ENCODE measurements around the gene VTCN1. TPM values are rescaled to one million over a fixed set of nuclear protein-coding genes. Genes with fewer than 3 reads are reported as not detected.

VTCN1 gene
- total RNA-seq, 1 donor from 2014 or later: 49.4 TPM

- no peak for DNase-seq (ENCODE audit: extremely low spot score, unreplicated experiment)
- no peak for TF ChIP-seq CTCF (conservative IDR thresholded peaks at IDR 0.05)
- H3K36me3 Mint-ChIP-seq: no peaks in the 10 kb centered on the region
- no peak overlapping the region for H3K27ac Mint-ChIP-seq
- no peaks in the 10 kb centered on the region for H3K4me1 Mint-ChIP-seq (ENCODE audit: unreplicated experiment)
- H3K27me3 Mint-ChIP-seq: no peaks in the 10 kb centered on the region
- no peak overlapping the region for H3K4me3 Mint-ChIP-seq
- peaks cover 1% of the 10 kb centered on the region for H3K9me3 Mint-ChIP-seq
Measured at GRCh38 chr1:117225931-117226330, 15.2 kb upstream of the VTCN1 start.

- Mint-ChIP-seq H3K27ac (no peak overlapping the region), H3K4me1 (ENCODE audit: unreplicated experiment) (no peaks in the 10 kb centered on the region), H3K9me3 (no peaks in the 10 kb centered on the region), H3K36me3 (no peaks in the 10 kb centered on the region), H3K27me3 (no peaks in the 10 kb centered on the region), H3K4me3 (no peak overlapping the region)
- no peak for DNase-seq (ENCODE audit: extremely low spot score, unreplicated experiment)
- no peak for TF ChIP-seq CTCF (conservative IDR thresholded peaks at IDR 0.05)
Measured at GRCh38 chr1:117216718-117217117, 6.0 kb upstream of the VTCN1 start.

GRCh38 chr1:117215733-117216462 is 5.2 kb upstream of the VTCN1 start:
- no peaks in the 10 kb centered on the region for H3K9me3 Mint-ChIP-seq
- H3K27ac Mint-ChIP-seq: no peak overlapping the region
- H3K4me3 Mint-ChIP-seq: no peak overlapping the region
- TF ChIP-seq CTCF (conservative IDR thresholded peaks at IDR 0.05): no peak
- DNase-seq (ENCODE audit: extremely low spot score, unreplicated experiment): no peak
- no peaks in the 10 kb centered on the region for H3K27me3 Mint-ChIP-seq
- H3K36me3 Mint-ChIP-seq: peaks cover 1% of the 10 kb centered on the region
- H3K4me1 Mint-ChIP-seq (ENCODE audit: unreplicated experiment): peaks cover 2% of the 10 kb centered on the region

- H3K27me3 Mint-ChIP-seq: no peaks in the 10 kb centered on the region
- H3K4me3 Mint-ChIP-seq: no peak overlapping the region
- no peak overlapping the region for H3K27ac Mint-ChIP-seq
- H3K9me3 Mint-ChIP-seq: no peaks in the 10 kb centered on the region
- peaks cover 6% of the 10 kb centered on the region for H3K4me1 Mint-ChIP-seq (ENCODE audit: unreplicated experiment)
- TF ChIP-seq CTCF (conservative IDR thresholded peaks at IDR 0.05): no peak
- no peak for DNase-seq (ENCODE audit: extremely low spot score, unreplicated experiment)
- H3K36me3 Mint-ChIP-seq: peaks cover 3% of the 10 kb centered on the region
Measured at GRCh38 chr1:117215019-117215418, 4.3 kb upstream of the VTCN1 start.

GRCh38 chr1:117213046-117213445 is 2.3 kb upstream of the VTCN1 start:
- Mint-ChIP-seq H3K4me3 (no peak overlapping the region), H3K27ac (no peak overlapping the region)
- no peak for TF ChIP-seq CTCF (conservative IDR thresholded peaks at IDR 0.05)

More at GRCh38 chr1:117213046-117213445, 2.3 kb upstream of the VTCN1 start:
- no peak for DNase-seq (ENCODE audit: extremely low spot score, unreplicated experiment)
- Mint-ChIP-seq H3K4me1 (ENCODE audit: unreplicated experiment) (peaks cover 13% of the 10 kb centered on the region), H3K36me3 (peaks cover 3% of the 10 kb centered on the region), H3K27me3 (no peaks in the 10 kb centered on the region), H3K9me3 (no peaks in the 10 kb centered on the region)

Data from type B pancreatic cell (in vitro differentiated cells).